ENCODE data around the gene TBKBP1.
"Not testable (repeated sequence)": the region's sequence is repeated elsewhere in the genome, so short reads cannot be mapped to it uniquely, and the experiment has no call there.

TBKBP1 gene

DNA sequence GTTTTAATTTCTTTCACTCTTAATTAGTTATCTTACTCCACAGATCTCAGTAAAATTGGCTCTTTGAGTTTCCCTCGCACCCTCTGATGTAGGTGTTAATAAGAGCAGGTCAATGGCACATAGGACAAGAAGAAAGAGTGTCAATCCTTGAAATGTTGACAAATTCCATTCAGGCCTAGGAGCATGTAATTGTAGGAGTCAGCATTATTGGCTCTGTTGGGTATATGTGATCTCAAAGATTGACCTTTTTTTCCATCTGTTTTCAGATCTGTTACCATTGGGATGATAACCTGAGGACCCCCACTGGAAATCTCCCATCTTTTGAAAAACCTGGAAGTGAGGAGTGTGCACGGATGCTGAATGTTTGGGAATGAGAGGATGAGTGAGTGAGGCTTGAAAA, 11.8 kb upstream of the TBKBP1 start:
- DNase-seq = no peak

GRCh38 chr17:47682727-47683126, 11.2 kb upstream of the TBKBP1 start:
- DNase-seq = not testable (repeated sequence)

GRCh38 chr17:47684025-47684424, 9.9 kb upstream of the TBKBP1 start:
- DNase-seq = no peak

GRCh38 chr17:47684535-47685193, 9.3 kb upstream of the TBKBP1 start:
- DNase-seq = no peak

DNA sequence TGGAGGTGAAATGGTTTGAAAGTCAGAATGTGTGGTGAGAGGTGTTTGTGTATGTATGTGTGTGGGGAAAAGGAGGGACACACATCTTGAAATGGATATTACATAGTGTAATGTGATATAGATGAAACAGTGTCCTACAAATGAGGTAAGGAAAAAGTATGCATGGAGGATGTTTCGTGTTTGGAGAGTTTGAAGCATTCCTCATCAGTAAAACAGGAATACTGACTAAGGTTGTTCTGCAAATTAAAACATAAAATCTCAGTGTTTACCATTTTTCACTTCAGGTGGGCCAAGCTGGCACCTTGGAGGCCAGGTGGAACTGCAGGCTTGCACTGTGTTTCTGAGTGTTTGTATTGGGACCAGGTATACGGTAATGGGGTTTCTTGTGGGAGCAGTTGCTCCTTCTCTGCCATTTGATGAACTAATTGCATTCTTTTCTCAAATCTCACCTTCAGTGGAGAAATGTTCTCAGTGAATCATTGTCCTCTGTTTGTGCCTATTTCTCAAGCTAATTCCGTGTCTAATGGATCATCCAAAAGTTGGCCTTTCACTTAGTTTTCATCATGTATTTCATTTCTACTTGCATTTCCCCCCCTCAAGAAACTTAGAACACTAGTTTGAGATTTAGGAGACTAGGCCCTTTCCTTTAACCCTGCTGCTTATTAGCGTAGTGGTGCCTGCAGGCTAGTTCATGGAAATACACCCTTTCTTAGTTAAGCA, 8.2 kb upstream of the TBKBP1 start:
- DNase-seq = no peak

DNA sequence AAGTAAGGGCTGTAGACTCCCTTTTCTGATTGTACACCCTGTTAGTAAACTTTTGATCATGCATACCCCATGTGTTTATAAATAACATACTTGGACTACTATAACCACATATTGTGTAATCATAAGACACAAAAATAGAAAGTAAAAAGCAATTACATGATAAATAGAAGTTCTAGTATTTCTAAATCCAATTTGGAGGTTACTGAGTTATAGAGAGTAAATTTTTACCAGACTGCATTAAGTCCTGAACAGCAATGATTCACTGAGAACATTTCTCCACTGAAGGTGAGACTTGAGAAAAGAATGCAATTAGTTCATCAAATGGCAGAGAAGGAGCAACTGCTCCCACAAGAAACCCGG, 7.7 kb upstream of the TBKBP1 start:
- DNase-seq = no peak

DNA sequence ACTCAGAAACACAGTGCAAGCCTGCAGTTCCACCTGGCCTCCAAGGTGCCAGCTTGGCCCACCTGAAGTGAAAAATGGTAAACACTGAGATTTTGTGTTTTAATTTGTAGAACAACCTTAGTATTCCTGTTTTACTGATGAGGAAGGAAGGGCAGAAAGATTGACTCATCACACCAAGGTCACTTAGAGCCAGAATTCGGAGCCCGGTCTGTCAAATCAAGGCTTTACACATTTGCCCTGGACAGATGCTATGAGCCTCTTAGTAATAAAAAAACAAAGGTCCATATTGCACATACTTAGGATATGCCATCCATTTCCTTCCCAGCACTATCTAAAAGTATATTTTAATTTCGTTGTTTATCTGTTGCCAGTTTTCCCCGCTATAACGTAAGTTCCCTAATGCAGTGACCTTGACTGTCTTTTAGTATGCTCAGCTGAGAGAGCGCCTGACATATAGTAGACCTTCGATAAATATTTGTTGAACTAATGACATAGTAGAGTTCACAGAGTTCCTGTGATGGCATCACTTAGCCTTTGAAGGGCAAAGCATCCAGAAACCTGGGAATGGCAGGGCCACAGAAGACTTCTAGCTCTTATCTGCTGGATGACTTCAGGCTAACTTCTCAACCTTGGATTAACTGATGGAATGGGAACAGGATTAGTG, 7.2 kb upstream of the TBKBP1 start:
- no peak for DNase-seq

- DNase-seq = no peak
Observed at GRCh38 chr17:47687328-47687690, 6.7 kb upstream of the TBKBP1 start.

- peak in 1 of 2 experiments; percentile 30 for DNase-seq
Observed at GRCh38 chr17:47687748-47688147, 6.2 kb upstream of the TBKBP1 start.

DNA sequence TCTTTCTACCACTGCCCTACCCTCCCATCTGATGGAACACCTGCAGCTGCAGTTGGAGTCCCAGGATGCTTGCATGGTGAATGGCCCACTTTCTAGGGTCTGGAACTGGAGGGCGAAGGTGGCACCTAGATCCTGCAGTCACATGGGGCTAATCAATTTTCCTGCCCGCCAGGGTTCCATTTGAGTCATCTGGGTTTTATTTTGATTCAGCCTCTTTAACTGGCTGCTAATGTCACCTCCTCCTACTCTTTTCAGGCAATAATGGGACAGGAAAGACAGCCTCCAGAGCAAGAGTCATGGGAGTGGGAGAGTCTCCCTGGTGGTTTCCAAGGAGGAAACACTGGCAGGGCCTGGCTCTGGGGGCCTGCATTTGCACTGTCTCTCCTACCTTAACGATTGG, 3.8 kb upstream of the TBKBP1 start:
- DNase-seq = no peak

GRCh38 chr17:47692137-47692894, 1.6 kb upstream of the TBKBP1 start:
- no peak for DNase-seq

DNA sequence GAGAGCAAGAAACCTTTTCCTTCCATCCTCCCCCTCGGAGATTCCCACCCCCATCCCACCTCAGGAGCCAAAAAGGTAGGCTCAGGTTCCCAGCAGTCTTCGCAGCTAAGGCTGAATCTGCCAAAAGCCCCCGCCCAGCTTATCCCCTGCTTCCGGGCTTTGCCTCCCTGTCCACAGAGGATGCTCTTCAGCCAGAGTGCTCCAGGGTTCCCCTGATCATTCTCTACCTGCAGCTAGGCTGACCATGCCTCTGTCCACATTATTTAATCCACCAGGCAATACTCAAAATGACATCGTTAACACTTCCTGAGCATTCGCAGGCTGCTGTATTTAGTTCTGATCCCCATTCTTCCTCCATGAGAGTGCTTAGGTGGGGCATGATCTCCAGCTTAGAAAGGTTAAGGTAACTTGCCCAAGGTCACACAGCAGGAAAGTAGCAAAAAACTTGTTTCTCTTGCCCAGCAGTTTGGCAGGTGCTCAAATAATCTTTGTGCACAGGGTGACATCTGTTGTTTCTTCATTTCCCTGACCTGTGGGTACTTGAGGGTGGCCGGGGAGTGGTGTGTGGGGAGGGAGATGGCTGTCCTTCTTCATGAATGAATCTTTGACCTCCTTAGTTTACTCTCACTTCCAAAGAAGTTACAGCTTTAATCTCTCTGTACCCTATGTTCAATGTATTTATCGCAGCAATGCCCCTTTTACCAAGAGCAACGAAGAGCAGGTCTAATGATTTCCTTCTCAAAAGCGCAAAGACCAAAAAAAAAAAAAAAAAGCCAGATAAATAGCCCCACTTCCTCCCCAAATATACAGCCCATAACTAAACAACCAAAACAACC, 848 bp upstream of the TBKBP1 start:
- no peak for DNase-seq

DNA sequence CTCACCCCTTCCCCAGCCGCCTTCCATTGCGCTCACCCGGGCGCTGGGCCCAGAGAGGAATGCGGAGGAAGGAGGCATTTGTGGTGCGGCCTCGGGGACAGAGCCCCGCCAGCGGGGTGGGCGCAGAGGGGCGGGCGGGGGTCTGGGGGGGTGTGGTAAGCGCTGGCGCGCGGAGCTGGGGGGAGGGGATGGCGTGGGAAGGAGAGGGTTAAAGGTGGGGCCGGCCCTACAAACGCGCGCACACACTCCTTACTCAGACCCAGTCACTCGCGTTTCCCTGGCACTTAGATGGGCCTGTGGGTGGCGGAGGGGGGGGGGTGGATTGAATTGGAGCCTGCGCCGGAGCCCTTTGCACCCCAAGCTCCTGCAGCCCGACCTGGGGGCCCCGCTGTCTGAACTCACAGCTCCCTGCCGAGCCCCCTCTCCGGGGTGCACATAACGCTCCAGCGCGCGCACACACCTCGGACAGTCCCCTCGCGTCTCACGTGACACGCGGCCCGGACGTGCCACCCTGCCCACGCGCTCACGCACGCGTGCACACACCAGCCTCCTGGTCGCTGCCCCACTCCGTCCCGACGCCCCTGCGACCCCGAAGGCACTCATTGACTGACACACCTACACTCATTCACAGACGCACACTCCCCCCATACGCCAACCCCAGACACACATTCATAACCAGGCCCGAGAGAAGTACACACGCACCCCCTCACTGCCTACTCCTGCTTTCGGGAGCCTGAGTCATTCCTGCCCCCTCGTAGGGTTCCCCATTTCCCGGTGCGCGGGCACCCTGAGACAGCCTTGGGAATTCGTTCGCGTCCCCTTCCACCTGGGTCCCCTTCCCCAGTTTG, 844 bp downstream of the TBKBP1 start:
- DNase-seq = peak in 1 of 2 experiments; percentile 78

GRCh38 chr17:47695429-47696376, 1.7 kb downstream of the TBKBP1 start:
- no peak for DNase-seq

DNA sequence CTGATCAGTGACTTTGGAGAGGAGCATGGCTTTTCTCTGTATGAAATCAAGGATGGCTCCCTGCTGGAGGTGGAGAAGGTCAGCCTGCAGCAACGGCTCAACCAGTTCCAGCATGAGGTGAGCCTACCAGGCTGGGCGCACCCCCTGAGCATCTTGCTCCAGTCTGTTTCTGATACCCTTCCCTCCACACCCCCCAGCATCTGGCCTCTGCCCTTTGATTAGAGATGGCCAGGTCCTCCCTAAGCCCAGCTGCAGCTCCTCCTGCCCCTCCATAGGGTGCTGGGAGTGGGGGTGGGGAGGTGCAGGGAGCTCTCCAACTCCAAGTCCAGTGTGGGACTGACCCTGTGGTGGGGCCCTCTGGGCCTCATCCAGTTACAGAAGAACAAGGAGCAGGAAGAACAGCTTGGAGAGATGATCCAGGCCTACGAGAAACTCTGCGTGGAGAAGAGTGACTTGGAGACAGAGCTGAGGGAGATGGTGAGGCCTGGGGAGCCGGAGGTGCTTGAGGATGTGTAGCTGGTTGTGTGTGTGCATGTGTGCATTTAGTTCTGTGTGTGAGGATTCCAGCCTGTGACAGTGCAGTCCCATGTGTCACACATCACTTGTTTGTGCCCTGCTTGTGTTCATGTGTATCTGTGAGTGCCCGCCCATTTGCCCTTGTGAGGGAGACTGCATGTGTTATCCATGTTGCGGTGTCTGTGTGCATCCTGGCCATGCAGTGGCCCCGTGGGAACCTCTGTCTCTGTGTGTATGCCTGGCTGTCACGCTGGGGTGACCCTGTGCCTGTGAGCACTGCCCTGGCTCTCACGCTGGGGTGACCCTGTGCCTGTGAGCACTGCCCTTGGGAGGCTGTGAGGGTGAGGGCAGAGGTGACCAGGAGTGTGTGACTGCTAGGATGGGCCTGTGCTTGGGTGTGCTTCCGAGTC, 3.0 kb downstream of the TBKBP1 start:
- no peak for DNase-seq

DNA sequence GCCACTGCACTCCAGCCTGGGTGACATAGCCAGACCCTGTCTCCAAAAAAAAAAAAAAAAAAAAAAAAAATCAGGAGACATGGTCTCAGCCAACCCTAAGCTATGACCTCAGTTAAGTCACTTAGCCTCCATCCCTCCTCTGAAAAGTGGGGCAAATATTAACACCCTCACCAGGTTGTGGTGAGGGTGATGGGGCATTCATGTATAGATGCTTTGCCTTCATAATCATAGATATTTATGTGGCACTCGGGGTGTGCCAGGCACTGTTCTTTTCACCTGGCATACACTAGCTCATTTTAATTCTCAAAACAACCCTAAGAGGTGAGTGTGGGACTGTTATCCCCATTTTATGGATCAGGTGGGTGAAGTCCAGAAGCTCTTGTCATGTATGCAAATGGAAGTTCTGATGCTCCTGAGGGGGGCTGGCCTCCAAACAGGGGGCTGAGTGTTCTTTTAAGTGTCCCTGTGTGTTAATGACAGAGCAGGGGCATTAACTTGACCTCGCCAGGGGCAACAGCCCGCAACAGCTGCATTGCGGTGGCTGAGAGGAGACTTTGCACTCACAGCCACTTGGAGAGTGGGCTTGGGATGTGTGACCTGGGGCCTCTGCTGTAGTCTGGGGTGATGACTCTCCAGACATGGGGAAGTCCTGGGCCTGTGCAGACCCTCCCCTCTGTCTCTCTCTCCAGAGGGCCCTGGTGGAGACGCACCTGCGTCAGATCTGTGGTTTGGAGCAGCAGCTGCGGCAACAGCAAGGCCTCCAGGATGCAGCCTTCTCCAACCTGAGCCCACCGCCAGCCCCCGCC, 4.1 kb downstream of the TBKBP1 start:
- DNase-seq = no peak

DNA sequence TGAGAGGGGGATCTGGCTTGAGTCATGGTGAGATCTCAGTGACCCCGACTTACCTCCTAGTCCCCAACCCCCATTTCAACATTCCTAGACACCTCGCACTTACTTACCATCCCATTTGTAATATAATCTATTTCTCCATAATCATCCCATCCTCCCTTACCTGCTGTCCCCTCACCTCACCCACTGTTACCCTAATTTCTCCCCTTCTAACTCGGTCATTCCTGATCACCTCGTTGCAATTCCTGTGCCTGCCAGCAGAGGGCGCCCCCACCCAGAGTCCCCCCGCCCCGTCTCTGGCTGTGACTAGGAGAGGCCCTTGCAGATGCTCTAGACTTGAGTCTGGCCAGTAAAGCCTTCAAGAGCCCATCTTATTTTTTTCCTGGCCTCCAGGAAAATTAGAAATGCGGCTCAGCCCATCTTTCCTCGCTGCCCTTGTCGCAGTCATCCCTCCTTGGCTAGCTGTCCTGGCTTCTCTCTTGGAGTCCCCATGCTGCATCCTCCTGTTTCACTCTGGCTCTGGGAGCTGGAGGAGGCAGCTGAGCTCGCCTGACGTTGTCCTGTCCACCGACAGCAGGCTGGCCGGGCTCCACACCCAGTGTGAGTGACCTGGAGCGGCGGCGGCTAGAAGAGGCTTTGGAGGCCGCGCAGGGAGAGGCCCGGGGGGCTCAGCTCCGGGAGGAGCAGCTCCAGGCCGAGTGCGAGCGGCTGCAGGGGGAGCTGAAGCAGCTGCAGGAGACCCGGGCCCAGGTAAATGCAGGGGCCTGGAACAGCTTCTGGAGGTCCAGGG, 5.0 kb downstream of the TBKBP1 start:
- peak; percentile 35 to 76 for DNase-seq

GRCh38 chr17:47699536-47699840, 5.5 kb downstream of the TBKBP1 start:
- no peak for DNase-seq
